OCI-LY3 (cell line): ENCODE measurements around the gene TNFRSF6B.

Experiments used
- H2AFZ ChIP-seq: fragments of 200-600, 300-600 bp; shearing (Covaris generic); 2 replicates; pipeline ENCODE4 v1.6.0; 2014; ENCODE audit warnings: antibody characterized with exemption, low read depth, low read length
- H3K27ac ChIP-seq: fragments of 200-600, 300-600 bp; sonication (generic); 2 replicates; pipeline ENCODE4 v1.5.1; 2014; ENCODE audit warnings: mild to moderate bottlenecking, low read length, moderate library complexity, mixed read lengths
- H3K27me3 ChIP-seq: fragments of 200-600, 300-600 bp; sonication (generic); 2 replicates; pipeline ENCODE4 v1.6.1; 2014; ENCODE audit warnings: low read depth, low read length, mixed read lengths
- H3K36me3 ChIP-seq: fragments of 200-600, 300-600 bp; sonication (generic); replicated peaks from 2 replicates; pipeline ENCODE3; 2014; ENCODE audit warnings: low read depth, low read length, mixed read lengths
- H3K4me1 ChIP-seq: fragments of 300-600, 200-600 bp; sonication (generic); 2 replicates; pipeline ENCODE4 v1.6.1; 2014; ENCODE audit warnings: low read length, mixed read lengths
- H3K4me2 ChIP-seq: fragments of 200-600, 300-600 bp; sonication (generic); 2 replicates; pipeline ENCODE4 v1.6.1; 2014; ENCODE audit warnings: low read length, mixed read lengths
- H3K4me3 ChIP-seq: fragments of 300-600, 200-600 bp; sonication (generic); 2 replicates; pipeline ENCODE4 v1.5.1; 2014; ENCODE audit warnings: antibody characterized with exemption, mild to moderate bottlenecking, low read length, moderate library complexity
- H3K79me2 ChIP-seq: fragments of 300-600, 200-600 bp; shearing (Covaris generic); 2 replicates; pipeline ENCODE4 v1.6.1; 2014; ENCODE audit warnings: mild to moderate bottlenecking, low read length, mixed read lengths
- H3K9ac ChIP-seq: fragments of 300-600, 200-600 bp; shearing (Covaris generic); 2 replicates; pipeline ENCODE4 v1.6.0; 2014; ENCODE audit warnings: mild to moderate bottlenecking, low read length, moderate library complexity
- H3K9me3 ChIP-seq: fragments of 200-600, 300-600 bp; shearing (Covaris generic); 2 replicates; pipeline ENCODE4 v1.6.1; 2014; ENCODE audit warnings: low read length, mixed read lengths; ENCODE audit not compliant: insufficient read depth
- H4K20me1 ChIP-seq: fragments of 200-600, 300-600 bp; sonication (generic); 2 replicates; pipeline ENCODE4 v1.6.1; 2016; ENCODE audit warnings: low read length, mixed read lengths; ENCODE audit not compliant: insufficient read depth
- CTCF ChIP-seq: fragments of 200-600, 300-600 bp; sonication (generic); IDR thresholded peaks from 2 replicates; pipeline ENCODE4 v1.5.1; 2014; ENCODE audit warnings: antibody characterized with exemption, low read length, low read depth
- EZH2phosphoT487 ChIP-seq: fragments of 200-600 bp; shearing (Covaris generic); IDR thresholded peaks from 2 replicates; pipeline ENCODE4 v1.6.1; 2018; ENCODE audit warnings: antibody characterized with exemption, mixed run types, low read depth

The TNFRSF6B gene

GRCh38 chr20:63660622-63661021, 35.8 kb upstream of the TNFRSF6B start:
- Histone ChIP-seq H3K27ac (no peak overlapping the region), H3K4me1 (peaks cover 12% of the 10 kb centered on the region), H3K4me3 (no peak overlapping the region), H4K20me1 (no peaks in the 10 kb centered on the region), H3K9ac (no peak overlapping the region), H3K79me2 (peaks cover 11% of the 10 kb centered on the region), H2AFZ (no peak overlapping the region), H3K4me2 (no peak overlapping the region), H3K27me3 (no peaks in the 10 kb centered on the region), H3K36me3 (peaks cover 4% of the 10 kb centered on the region), H3K9me3 (no peaks in the 10 kb centered on the region)
- TF ChIP-seq CTCF (no peak), EZH2phosphoT487 (no peak)

- peaks cover 12% of the 10 kb centered on the region for H3K4me1 ChIP-seq
- no peak overlapping the region for H3K9ac ChIP-seq
- no peaks in the 10 kb centered on the region for H3K27me3 ChIP-seq
- no peaks in the 10 kb centered on the region for H4K20me1 ChIP-seq
- H3K27ac ChIP-seq: no peak overlapping the region
- peaks cover 6% of the 10 kb centered on the region for H3K36me3 ChIP-seq
- no peak overlapping the region for H2AFZ ChIP-seq
- H3K9me3 ChIP-seq: no peaks in the 10 kb centered on the region
- TF ChIP-seq EZH2phosphoT487 (no peak), CTCF (no peak)
- no peak overlapping the region for H3K4me2 ChIP-seq
- no peak overlapping the region for H3K4me3 ChIP-seq
- H3K79me2 ChIP-seq: peaks cover 11% of the 10 kb centered on the region
Measured at GRCh38 chr20:63661108-63661507, 35.3 kb upstream of the TNFRSF6B start.

DNA sequence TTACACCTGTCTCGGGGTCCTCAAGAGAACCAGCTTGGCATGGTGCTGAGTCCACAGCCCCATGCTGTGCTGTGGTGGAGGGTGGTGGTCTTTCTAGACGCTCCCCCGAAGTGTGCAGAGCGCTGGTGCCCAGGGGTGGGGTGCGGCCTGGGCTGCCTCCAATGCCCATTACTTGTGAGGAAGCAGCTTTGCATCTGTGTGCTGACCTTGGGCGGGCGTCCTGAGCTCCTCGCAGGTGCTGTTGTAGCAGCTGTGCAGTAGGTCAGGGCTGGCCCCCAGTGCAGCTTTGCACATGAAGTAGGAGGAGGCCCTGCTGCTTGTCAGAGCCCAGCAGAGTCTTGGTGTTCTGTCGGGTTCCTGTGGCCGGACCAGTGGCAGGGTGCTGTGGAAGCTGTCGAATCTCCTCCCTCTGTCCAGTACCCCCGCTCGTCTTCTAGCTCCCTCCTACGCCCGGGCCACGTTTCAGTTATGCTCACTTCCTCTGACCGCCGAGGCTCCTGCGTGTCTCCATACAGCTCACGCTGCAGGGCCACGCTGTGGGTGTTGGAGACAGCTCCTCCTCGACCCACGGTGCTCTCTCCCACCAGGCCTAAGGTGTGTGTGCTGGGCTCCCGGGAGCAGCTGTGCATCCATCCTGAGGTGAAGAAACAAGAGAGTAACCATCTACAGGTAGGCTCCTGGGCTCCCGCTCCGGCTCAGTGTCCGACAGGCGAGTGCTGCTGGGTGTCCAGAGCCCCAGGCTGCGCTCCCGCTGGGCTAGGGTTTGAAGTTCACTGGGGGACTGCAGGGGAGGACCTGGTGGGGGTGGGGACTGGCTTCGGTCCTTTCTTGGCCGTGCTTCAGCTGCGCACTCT, 34.3 kb upstream of the TNFRSF6B start:
- Histone ChIP-seq H3K9me3 (no peaks in the 10 kb centered on the region), H2AFZ (no peak overlapping the region), H3K27ac (no peak overlapping the region), H3K79me2 (peaks cover 11% of the 10 kb centered on the region), H3K4me2 (no peak overlapping the region), H3K27me3 (no peaks in the 10 kb centered on the region), H3K4me3 (no peak overlapping the region), H3K9ac (no peak overlapping the region), H4K20me1 (no peaks in the 10 kb centered on the region), H3K36me3 (peaks cover 8% of the 10 kb centered on the region), H3K4me1 (peaks cover 12% of the 10 kb centered on the region)
- TF ChIP-seq EZH2phosphoT487: no peak
- TF ChIP-seq CTCF: no peak

- Histone ChIP-seq H3K4me2 (no peak overlapping the region), H4K20me1 (no peaks in the 10 kb centered on the region), H3K27me3 (no peaks in the 10 kb centered on the region), H3K9ac (no peak overlapping the region), H2AFZ (no peak overlapping the region), H3K4me3 (no peak overlapping the region), H3K4me1 (peaks cover 6% of the 10 kb centered on the region; the same call in 1 of the 2 replicates), H3K9me3 (no peaks in the 10 kb centered on the region), H3K79me2 (peaks cover 11% of the 10 kb centered on the region), H3K27ac (no peak overlapping the region), H3K36me3 (peaks cover 8% of the 10 kb centered on the region)
- TF ChIP-seq EZH2phosphoT487: no peak
- no peak for TF ChIP-seq CTCF
Measured at GRCh38 chr20:63662813-63663189, 33.7 kb upstream of the TNFRSF6B start.
